ENCODE measurements around the gene KLF5.

DNA sequence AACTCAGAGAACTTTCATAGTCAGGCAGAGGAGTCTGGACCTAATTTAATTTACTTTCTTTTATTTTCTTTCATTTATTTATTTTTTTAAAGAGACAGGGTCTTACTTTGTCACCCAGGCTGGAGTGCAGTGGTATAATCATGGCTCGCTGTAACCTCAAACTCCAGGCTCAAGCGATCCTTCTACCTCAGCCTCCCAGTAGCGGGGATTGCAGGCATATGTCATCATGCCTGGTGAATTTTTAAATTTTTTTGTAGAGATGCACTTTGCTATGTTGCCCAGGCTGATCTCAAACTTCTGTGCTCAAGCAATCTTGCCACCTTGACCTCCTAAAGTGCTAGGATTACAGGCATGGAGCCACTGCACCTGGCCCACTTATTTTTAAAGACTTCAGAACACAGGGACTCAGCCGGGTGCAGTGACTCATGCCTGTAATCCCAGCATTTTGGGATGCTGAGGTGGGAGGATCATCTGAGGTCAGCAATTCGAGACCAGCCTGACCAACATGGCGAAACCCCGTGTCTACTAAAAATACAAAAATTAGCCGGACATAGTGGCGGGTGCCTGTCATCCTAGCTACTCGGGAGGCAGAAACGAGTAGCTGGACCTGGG lies 50.6 kb downstream of the KLF5 start:
- no peak for TF ChIP-seq EZH2 (IDR thresholded peaks at IDR 0.05; ENCODE audit: insufficient read depth, poor library complexity, severe bottlenecking)
- no peak for TF ChIP-seq EZH2phosphoT487 (IDR thresholded peaks at IDR 0.05; ENCODE audit: insufficient read depth, low read depth)

All from GM23248 (cell line).